Measurements from ENCODE around the gene GABPB1.

GABPB1 gene

GRCh38 chr15:50355980-50356379 lies 982 bp upstream of the GABPB1 start:
- H3K4me3 ChIP-seq (ENCODE audit: low read depth, low read length), result peak overlapping the region; percentile 64
- no peak for DNase-seq (ENCODE audit: low read depth)
- no peak for TF ChIP-seq CTCF (IDR thresholded peaks at IDR 0.05; ENCODE audit: control insufficient read depth, extremely low read depth, insufficient read depth)

GRCh38 chr15:50355619-50355905 lies 564 bp upstream of the GABPB1 start:
- H3K4me3 ChIP-seq (ENCODE audit: low read depth, low read length), result peak overlapping the region; percentile 64
- no peak for DNase-seq (ENCODE audit: low read depth)
- no peak for TF ChIP-seq CTCF (IDR thresholded peaks at IDR 0.05; ENCODE audit: control insufficient read depth, extremely low read depth, insufficient read depth)

DNA sequence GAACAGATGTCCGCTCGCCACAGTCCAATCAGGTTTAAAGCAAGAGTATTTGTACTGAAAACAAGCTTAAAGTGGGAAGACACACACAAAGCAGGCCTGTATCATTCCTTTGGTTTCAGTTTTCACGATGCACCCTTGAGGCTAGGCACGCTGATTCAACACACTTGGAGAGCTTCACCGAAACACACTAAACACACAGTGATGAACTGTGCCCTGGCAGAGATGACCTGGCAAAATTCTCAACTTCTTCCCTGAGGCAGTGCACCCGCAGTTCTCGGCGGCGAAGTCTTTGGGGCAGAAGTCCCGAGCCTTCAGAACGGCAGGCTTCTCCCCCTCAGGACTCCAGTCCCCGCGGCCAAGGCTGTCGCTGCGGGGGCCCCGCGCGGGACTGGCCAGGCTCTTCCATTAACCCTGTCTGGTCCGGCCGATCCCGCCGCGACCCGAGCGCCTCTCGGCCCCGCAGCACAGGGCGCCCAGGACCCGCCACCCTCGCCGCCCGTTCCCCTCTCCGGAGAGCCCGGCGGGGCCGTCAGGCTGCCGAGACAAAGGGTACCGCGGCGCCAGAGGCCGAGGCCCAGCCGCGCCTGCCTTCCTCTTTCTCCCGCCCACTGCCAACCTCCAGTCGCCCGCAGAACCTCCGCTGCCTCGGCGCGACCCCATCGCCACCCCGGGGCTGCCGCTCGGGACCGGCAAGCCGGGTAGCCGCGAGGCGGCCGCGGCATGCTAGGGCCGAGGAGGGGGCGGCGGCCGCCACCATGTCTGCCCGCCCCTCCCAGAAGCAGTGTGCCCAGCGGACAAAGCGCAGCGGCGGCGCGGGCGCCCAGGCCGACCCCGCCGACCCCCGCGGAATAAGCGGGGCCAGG lies 792 bp downstream of the GABPB1 start:
- DNase-seq (ENCODE audit: low read depth), result peak; percentile 59
- TF ChIP-seq CTCF (IDR thresholded peaks at IDR 0.05; ENCODE audit: control insufficient read depth, extremely low read depth, insufficient read depth), result no peak
- H3K4me3 ChIP-seq (ENCODE audit: low read depth, low read length), result peak overlapping the region; percentile 64

DNA sequence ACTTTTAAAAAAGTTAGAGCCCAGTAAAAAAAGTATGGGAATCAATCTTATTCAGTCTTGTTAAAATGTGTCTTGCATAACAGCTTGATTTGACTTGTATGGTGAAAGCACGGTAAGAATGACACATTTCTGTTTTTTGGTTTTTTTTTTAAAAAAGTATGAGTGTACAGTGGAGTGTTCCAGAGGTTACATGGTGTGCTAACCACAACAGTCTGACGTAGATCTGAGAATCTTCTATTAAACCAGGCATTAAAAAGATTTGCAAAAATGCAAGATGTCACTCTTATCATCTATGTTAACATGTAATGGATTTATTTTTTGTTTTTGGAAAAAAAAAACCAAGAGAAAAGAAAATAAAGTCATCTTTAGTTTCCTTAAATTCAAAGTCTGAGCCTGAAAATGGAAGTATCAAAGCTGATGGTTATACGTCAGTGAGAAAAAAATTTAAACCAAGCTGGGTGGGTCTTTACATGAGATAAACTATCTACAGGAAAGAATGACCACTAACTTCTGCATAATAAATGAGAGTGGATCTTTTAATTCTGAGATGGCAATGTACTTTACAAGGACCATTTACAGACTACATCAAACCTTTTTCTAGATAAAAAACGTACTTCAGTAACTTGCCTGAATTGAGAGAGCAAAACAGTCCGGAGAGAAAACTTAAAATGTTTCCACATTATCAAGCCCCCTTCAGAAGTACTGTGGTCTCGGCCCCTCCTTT lies 1.6 kb downstream of the GABPB1 start:
- no peak for DNase-seq (ENCODE audit: low read depth)
- H3K4me3 ChIP-seq (ENCODE audit: low read depth, low read length), result peak overlapping the region; percentile 64
- no peak for TF ChIP-seq CTCF (IDR thresholded peaks at IDR 0.05; ENCODE audit: control insufficient read depth, extremely low read depth, insufficient read depth)

DNA sequence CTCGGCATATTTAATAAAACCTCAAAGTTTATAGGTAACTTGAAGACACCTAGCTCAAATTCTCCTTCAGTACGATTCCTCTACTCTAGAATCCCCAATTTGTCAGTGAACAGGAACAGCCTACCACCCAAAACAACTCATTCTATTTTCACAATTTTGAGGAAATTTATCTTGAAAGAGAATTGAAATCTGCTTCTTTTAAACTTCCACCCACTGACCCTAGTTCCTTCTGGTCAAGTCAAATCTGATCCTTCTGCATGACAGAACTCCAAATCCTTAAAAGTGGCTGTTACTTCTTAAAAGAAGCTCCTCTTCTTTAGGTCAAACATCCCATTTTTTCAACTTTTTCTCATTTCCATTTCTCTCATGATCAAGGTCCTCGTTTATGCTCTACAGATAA lies 4.4 kb downstream of the GABPB1 start:
- no peak for TF ChIP-seq CTCF (IDR thresholded peaks at IDR 0.05; ENCODE audit: control insufficient read depth, extremely low read depth, insufficient read depth)
- H3K4me3 ChIP-seq (ENCODE audit: low read depth, low read length), result no peak overlapping the region
- DNase-seq (ENCODE audit: low read depth), result no peak

GRCh38 chr15:50345298-50345697 lies 9.7 kb downstream of the GABPB1 start:
- DNase-seq (ENCODE audit: low read depth), result no peak
- H3K4me3 ChIP-seq (ENCODE audit: low read depth, low read length), result no peak overlapping the region
- TF ChIP-seq CTCF (IDR thresholded peaks at IDR 0.05; ENCODE audit: control insufficient read depth, extremely low read depth, insufficient read depth), result no peak
